ENCODE results near the gene DOCK9. TPM values are rescaled to one million over a fixed set of nuclear protein-coding genes. Genes with fewer than 3 reads are reported as not detected.
A peak's percentile ranks its signal among the peaks of the same experiment; 100 is the strongest.

The DOCK9 gene
- total RNA-seq, 1 experiment from 2014 or later, result 2.1 TPM

- no peak overlapping the region for H3K4me3 ChIP-seq
- H3K9me3 ChIP-seq, result no peaks in the 10 kb centered on the region
- H3K36me3 ChIP-seq, result no peaks in the 10 kb centered on the region
- no peaks in the 10 kb centered on the region; the same call in 1 of the 2 replicates for H3K27me3 ChIP-seq
- no peak for DNase-seq
Measured at GRCh38 chr13:99003186-99003585, 25.3 kb upstream of the DOCK9 start.

GRCh38 chr13:99002172-99002710, 24.4 kb upstream of the DOCK9 start:
- Histone ChIP-seq H3K4me3 (no peak overlapping the region), H3K36me3 (no peaks in the 10 kb centered on the region), H3K9me3 (no peaks in the 10 kb centered on the region), H3K27me3 (no peaks in the 10 kb centered on the region; the same call in 1 of the 2 replicates)
- no peak for DNase-seq

- Histone ChIP-seq H3K27me3 (no peaks in the 10 kb centered on the region; the same call in 1 of the 2 replicates), H3K36me3 (no peaks in the 10 kb centered on the region), H3K4me3 (no peak overlapping the region), H3K9me3 (no peaks in the 10 kb centered on the region)
- no peak for DNase-seq
Measured at GRCh38 chr13:99000137-99000536, 22.3 kb upstream of the DOCK9 start.

- H3K27me3 ChIP-seq, result no peaks in the 10 kb centered on the region
- H3K4me3 ChIP-seq, result no peak overlapping the region
- no peaks in the 10 kb centered on the region for H3K36me3 ChIP-seq
- no peaks in the 10 kb centered on the region for H3K9me3 ChIP-seq
- DNase-seq, result no peak
Measured at GRCh38 chr13:98999639-98999952, 21.7 kb upstream of the DOCK9 start.

- Histone ChIP-seq H3K4me3 (no peak overlapping the region), H3K9me3 (no peaks in the 10 kb centered on the region), H3K27me3 (no peaks in the 10 kb centered on the region), H3K36me3 (no peaks in the 10 kb centered on the region)
- no peak for DNase-seq
Measured at GRCh38 chr13:98998831-98999638, 21.2 kb upstream of the DOCK9 start.

- Histone ChIP-seq H3K9me3 (no peaks in the 10 kb centered on the region), H3K4me3 (no peak overlapping the region), H3K36me3 (no peaks in the 10 kb centered on the region), H3K27me3 (no peaks in the 10 kb centered on the region)
- peak; percentile 51 for DNase-seq
Measured at GRCh38 chr13:98997738-98998641, 20.1 kb upstream of the DOCK9 start.

- Histone ChIP-seq H3K36me3 (no peaks in the 10 kb centered on the region), H3K9me3 (no peaks in the 10 kb centered on the region), H3K4me3 (no peak overlapping the region), H3K27me3 (no peaks in the 10 kb centered on the region)
- no peak for DNase-seq
Measured at GRCh38 chr13:98997011-98997730, 19.3 kb upstream of the DOCK9 start.

GRCh38 chr13:98996046-98996445, 18.2 kb upstream of the DOCK9 start:
- no peaks in the 10 kb centered on the region for H3K27me3 ChIP-seq
- no peak overlapping the region for H3K4me3 ChIP-seq
- no peaks in the 10 kb centered on the region for H3K36me3 ChIP-seq
- no peaks in the 10 kb centered on the region for H3K9me3 ChIP-seq
- no peak for DNase-seq

- Histone ChIP-seq H3K27me3 (no peaks in the 10 kb centered on the region), H3K4me3 (no peak overlapping the region), H3K36me3 (no peaks in the 10 kb centered on the region), H3K9me3 (no peaks in the 10 kb centered on the region)
- no peak for DNase-seq
Measured at GRCh38 chr13:98994896-98995295, 17.0 kb upstream of the DOCK9 start.

- Histone ChIP-seq H3K9me3 (no peaks in the 10 kb centered on the region), H3K36me3 (no peaks in the 10 kb centered on the region), H3K27me3 (no peaks in the 10 kb centered on the region), H3K4me3 (no peak overlapping the region)
- no peak for DNase-seq
Measured at GRCh38 chr13:98994080-98994479, 16.2 kb upstream of the DOCK9 start.

GRCh38 chr13:98992355-98992754, 14.5 kb upstream of the DOCK9 start:
- Histone ChIP-seq H3K36me3 (no peaks in the 10 kb centered on the region), H3K9me3 (no peaks in the 10 kb centered on the region), H3K4me3 (no peak overlapping the region), H3K27me3 (no peaks in the 10 kb centered on the region)
- DNase-seq, result no peak

- Histone ChIP-seq H3K36me3 (no peaks in the 10 kb centered on the region), H3K9me3 (no peaks in the 10 kb centered on the region), H3K27me3 (no peaks in the 10 kb centered on the region), H3K4me3 (no peak overlapping the region)
- DNase-seq, result no peak
Measured at GRCh38 chr13:98990701-98991100, 12.8 kb upstream of the DOCK9 start.

- DNase-seq, result no peak
- no peak overlapping the region for H3K4me3 ChIP-seq
- no peaks in the 10 kb centered on the region for H3K9me3 ChIP-seq
- H3K27me3 ChIP-seq, result no peaks in the 10 kb centered on the region
- no peaks in the 10 kb centered on the region for H3K36me3 ChIP-seq
Measured at GRCh38 chr13:98989469-98990235, 11.8 kb upstream of the DOCK9 start.

GRCh38 chr13:98988780-98989179, 10.9 kb upstream of the DOCK9 start:
- Histone ChIP-seq H3K9me3 (no peaks in the 10 kb centered on the region), H3K4me3 (no peak overlapping the region), H3K27me3 (no peaks in the 10 kb centered on the region), H3K36me3 (no peaks in the 10 kb centered on the region)
- DNase-seq, result no peak

GRCh38 chr13:98988277-98988676, 10.4 kb upstream of the DOCK9 start:
- H3K36me3 ChIP-seq, result no peaks in the 10 kb centered on the region
- DNase-seq, result no peak
- H3K27me3 ChIP-seq, result no peaks in the 10 kb centered on the region
- H3K9me3 ChIP-seq, result no peaks in the 10 kb centered on the region
- H3K4me3 ChIP-seq, result no peak overlapping the region

GRCh38 chr13:98987275-98987674, 9.4 kb upstream of the DOCK9 start:
- no peaks in the 10 kb centered on the region for H3K36me3 ChIP-seq

More at GRCh38 chr13:98987275-98987674, 9.4 kb upstream of the DOCK9 start:
- Histone ChIP-seq H3K9me3 (no peaks in the 10 kb centered on the region), H3K27me3 (no peaks in the 10 kb centered on the region), H3K4me3 (no peak overlapping the region)
- DNase-seq, result no peak

Measured in MG63 (cell line).